Neural progenitor cell (in vitro differentiated cells): Measurements from ENCODE around the gene RHCE. TPM values are rescaled to one million over a fixed set of nuclear protein-coding genes. Genes with fewer than 3 reads are reported as not detected.
A peak's percentile ranks its signal among the peaks of the same experiment; 100 is the strongest.
"Not testable (repeated sequence)": the region's sequence is repeated elsewhere in the genome, so short reads cannot be mapped to it uniquely, and the experiment has no call there.

Experiments
- DNase-seq: peaks from one replicate; pipeline ENCODE4 v3.0.0-alpha.2; 2016; ENCODE audit warnings: low spot score
- H2AFZ ChIP-seq: fragments of 200-600 bp; sonication (generic); replicated peaks from 2 replicates; pipeline ENCODE4 v1.6.1; 2016; ENCODE audit warnings: antibody characterized with exemption
- H3F3A ChIP-seq: fragments of 200-600 bp; sonication (generic); 2 replicates; pipeline ENCODE4 v1.6.1; 2016; ENCODE audit warnings: antibody characterized with exemption, low read depth
- H3K27ac ChIP-seq: fragments of 200-600 bp; sonication (generic); 2 replicates; pipeline ENCODE4 v1.5.1; 2016; ENCODE audit warnings: mild to moderate bottlenecking
- H3K27me3 ChIP-seq: fragments of 200-600 bp; sonication (generic); 2 replicates; pipeline ENCODE4 v1.6.1; 2016; ENCODE audit warnings: mild to moderate bottlenecking, moderate library complexity
- H3K36me3 ChIP-seq: fragments of 200-600 bp; sonication (generic); 2 replicates; pipeline ENCODE4 v1.5.1; 2016
- H3K4me1 ChIP-seq: fragments of 200-600 bp; sonication (generic); 2 replicates; pipeline ENCODE4 v1.6.1; 2016; ENCODE audit warnings: mixed run types
- H3K4me2 ChIP-seq: fragments of 200-600 bp; sonication (generic); 2 replicates; pipeline ENCODE4 v1.6.1; 2016
- H3K4me3 ChIP-seq: fragments of 200-600 bp; sonication (generic); 2 replicates; pipeline ENCODE4 v1.5.1; 2016
- H3K79me2 ChIP-seq: fragments of 200-600 bp; sonication (generic); 2 replicates; pipeline ENCODE4 v1.6.1; 2016; ENCODE audit warnings: low read depth
- H3K9ac ChIP-seq: fragments of 200-600 bp; sonication (generic); 2 replicates; pipeline ENCODE4 v1.6.1; 2016
- H3K9me3 ChIP-seq: fragments of 200-600 bp; sonication (generic); 2 replicates; pipeline ENCODE4 v1.5.1; 2016; ENCODE audit warnings: low read depth
- H4K20me1 ChIP-seq: fragments of 200-600 bp; sonication (generic); 2 replicates; pipeline ENCODE4 v1.6.1; 2016; ENCODE audit warnings: low read depth
- H3K27ac Mint-ChIP-seq: 3 replicates; pipeline ENCODE4 v1.8.0; 2021; ENCODE audit warnings: mixed read lengths
- H3K27me3 Mint-ChIP-seq: 2 replicates; pipeline ENCODE4 v1.8.0; 2022; ENCODE audit warnings: low read depth, mild to moderate bottlenecking, inconsistent platforms, moderate library complexity, mixed read lengths; ENCODE audit not compliant: insufficient read depth
- H3K36me3 Mint-ChIP-seq: 3 replicates; pipeline ENCODE4 v1.8.0; 2021; ENCODE audit warnings: mixed read lengths
- H3K4me1 Mint-ChIP-seq: 3 replicates; pipeline ENCODE4 v1.8.0; 2021; ENCODE audit warnings: mixed read lengths
- H3K4me3 Mint-ChIP-seq: 3 replicates; pipeline ENCODE4 v1.8.0; 2021; ENCODE audit warnings: mild to moderate bottlenecking, moderate library complexity, mixed read lengths
- H3K9me3 Mint-ChIP-seq: 3 replicates; pipeline ENCODE4 v1.8.0; 2020; ENCODE audit warnings: mixed read lengths
- total RNA-seq: library from RNA; depleted of rRNA; stranded (reverse); fragments of >200 nt; gene quantifications from 2 replicates; pipeline ENCODE4 v1.2.3, GENCODE V29; 2015; ENCODE audit warnings: low replicate concordance
- TF ChIP-seq, protein P1 (sequence below): fragments of 200-600 bp; sonication (generic); IDR thresholded peaks from 2 replicates; pipeline ENCODE4 v1.5.1; 2017; ENCODE audit warnings: antibody characterized with exemption, mild to moderate bottlenecking

The RHCE gene
- total RNA-seq, 1 donor from 2014 or later: 0.43 TPM

DNA sequence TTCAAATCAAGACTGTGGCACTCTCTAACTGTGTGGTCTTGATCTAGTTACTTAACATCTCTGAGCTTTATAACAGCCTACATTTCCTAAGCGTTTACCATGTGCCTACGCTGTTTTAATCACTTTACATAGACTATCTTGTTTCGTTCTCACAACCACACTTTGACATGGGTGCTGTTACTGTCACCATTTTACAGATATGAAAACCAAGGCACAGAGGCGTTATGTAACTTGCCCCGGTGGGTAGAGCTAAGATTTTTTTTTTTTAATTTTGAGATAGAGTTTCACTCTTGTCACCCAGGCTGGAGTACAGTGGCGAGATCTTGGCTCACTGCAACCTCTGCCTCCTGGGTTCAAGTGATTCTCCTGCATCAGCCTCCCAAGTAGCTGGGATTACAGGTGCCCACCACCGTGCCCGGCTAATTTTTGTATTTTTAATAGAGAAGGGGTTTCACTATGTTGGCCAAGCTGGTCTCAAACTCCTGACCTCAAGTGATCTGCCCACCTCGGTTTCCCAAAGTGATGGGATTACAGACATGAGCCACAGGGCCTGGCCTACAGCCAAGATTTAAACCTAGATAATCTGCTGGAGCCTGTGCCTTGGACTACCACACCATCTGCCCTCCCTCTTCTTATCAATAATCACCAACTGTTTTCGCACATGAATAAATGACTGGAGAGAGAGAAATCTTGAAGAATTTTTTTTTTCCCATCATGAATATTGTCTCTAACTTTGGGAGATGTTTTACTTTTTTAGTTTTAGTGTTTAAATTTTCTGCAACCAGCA, 10.8 kb downstream of the RHCE start:
- H3K4me1 Mint-ChIP-seq, H3F3A ChIP-seq, H3K4me3 ChIP-seq, H3K4me3 Mint-ChIP-seq, H3K9ac ChIP-seq, H3K27me3 Mint-ChIP-seq, H4K20me1 ChIP-seq, H3K9me3 Mint-ChIP-seq, H3K36me3 Mint-ChIP-seq, H3K27me3 ChIP-seq, H3K27ac ChIP-seq, H3K4me2 ChIP-seq, H3K36me3 ChIP-seq, H3K9me3 ChIP-seq, H3K27ac Mint-ChIP-seq, H3K4me1 ChIP-seq, DNase-seq, H2AFZ ChIP-seq, H3K79me2 ChIP-seq: not testable (repeated sequence)

- not testable (repeated sequence) for H3K27ac ChIP-seq, H3F3A ChIP-seq, H3K4me3 ChIP-seq, DNase-seq, H3K4me2 ChIP-seq, H2AFZ ChIP-seq, H3K36me3 ChIP-seq, H3K36me3 Mint-ChIP-seq, H3K27me3 Mint-ChIP-seq, H3K27me3 ChIP-seq, H3K4me3 Mint-ChIP-seq, H4K20me1 ChIP-seq, H3K9me3 Mint-ChIP-seq, H3K9ac ChIP-seq, H3K9me3 ChIP-seq, H3K79me2 ChIP-seq, H3K4me1 ChIP-seq
- Mint-ChIP-seq H3K27ac (peak overlapping the region; percentile 21), H3K4me1 (peaks cover 10% of the 10 kb centered on the region)
Measured at GRCh38 chr1:25405731-25406305, 14.8 kb downstream of the RHCE start.

DNA sequence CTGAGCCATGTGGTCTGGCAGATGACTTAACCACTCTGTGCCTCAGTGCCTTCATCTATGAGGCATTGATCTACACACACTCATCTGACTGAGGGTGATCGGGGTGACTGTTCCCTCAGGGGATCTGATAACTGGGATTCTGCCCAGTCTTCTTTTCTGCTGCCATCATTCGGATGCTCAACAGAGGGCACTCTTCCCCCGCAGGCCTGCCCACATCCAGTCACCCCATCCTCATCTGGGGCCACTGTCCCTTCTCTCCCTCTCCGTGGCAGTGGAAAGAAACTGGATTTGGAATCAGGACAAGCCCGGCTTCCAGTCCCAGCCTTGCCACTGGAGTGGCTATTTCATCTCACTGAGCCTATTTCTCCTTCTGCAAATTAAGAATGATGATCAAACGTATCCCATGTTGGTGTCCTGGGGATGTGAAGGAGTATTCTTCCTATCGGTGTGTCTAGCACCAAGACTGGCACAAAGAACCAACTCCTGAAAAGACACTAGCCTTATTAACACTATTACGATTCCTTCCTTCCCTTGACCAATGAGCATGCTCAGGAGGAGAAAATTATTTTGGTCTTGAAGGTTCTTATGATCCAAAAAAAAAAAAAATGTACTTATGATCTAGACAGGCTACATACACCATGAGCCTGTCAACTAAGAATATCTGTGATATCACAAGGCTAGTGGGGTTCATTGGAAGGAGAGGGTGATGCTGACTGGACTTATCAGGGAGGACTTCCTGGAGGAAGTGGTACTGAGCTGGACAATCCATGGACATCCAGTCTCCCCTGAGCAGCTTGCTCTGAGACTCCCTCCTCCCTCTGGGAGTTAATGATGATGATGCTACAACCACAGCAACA, 17.4 kb downstream of the RHCE start:
- not testable (repeated sequence) for H3K36me3 Mint-ChIP-seq, H4K20me1 ChIP-seq, H3K27ac Mint-ChIP-seq, H3K27ac ChIP-seq, H3K36me3 ChIP-seq, H3K4me3 ChIP-seq, H3K9ac ChIP-seq, H2AFZ ChIP-seq, H3K4me1 Mint-ChIP-seq, H3K9me3 Mint-ChIP-seq, H3K9me3 ChIP-seq, DNase-seq, H3K4me2 ChIP-seq, H3K4me3 Mint-ChIP-seq, H3F3A ChIP-seq, H3K79me2 ChIP-seq, H3K4me1 ChIP-seq, H3K27me3 Mint-ChIP-seq
- peaks cover 15% of the 10 kb centered on the region for H3K27me3 ChIP-seq
- TF ChIP-seq, protein P1, sequence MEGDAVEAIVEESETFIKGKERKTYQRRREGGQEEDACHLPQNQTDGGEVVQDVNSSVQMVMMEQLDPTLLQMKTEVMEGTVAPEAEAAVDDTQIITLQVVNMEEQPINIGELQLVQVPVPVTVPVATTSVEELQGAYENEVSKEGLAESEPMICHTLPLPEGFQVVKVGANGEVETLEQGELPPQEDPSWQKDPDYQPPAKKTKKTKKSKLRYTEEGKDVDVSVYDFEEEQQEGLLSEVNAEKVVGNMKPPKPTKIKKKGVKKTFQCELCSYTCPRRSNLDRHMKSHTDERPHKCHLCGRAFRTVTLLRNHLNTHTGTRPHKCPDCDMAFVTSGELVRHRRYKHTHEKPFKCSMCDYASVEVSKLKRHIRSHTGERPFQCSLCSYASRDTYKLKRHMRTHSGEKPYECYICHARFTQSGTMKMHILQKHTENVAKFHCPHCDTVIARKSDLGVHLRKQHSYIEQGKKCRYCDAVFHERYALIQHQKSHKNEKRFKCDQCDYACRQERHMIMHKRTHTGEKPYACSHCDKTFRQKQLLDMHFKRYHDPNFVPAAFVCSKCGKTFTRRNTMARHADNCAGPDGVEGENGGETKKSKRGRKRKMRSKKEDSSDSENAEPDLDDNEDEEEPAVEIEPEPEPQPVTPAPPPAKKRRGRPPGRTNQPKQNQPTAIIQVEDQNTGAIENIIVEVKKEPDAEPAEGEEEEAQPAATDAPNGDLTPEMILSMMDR: peak; percentile 37

- not testable (repeated sequence) for H3K4me1 Mint-ChIP-seq, H3K27me3 Mint-ChIP-seq, H3K36me3 Mint-ChIP-seq
Measured at GRCh38 chr1:25398079-25398478, 22.5 kb downstream of the RHCE start.

DNA sequence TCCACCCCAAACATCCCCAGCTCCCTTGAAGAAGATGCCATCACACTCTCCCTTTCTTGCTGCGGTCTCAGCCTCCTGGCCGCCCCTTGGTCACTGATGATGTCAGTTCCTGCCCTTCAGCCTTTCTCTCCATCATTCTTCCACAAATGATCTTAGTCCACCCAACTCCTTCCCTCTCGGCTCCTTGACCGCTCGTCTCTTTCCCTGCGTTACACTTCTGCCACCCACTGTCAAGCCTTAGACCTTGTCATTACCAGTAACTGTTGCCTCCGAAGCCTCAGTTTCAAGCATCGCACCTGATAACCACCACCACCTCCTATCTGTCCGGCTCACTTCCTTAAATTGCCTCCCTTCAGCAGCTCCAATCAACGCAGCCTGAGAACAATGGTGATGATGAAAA, 23.1 kb downstream of the RHCE start:
- not testable (repeated sequence) for H3K27ac Mint-ChIP-seq, H3K9ac ChIP-seq, H3K36me3 ChIP-seq, H3K27me3 Mint-ChIP-seq, H3K9me3 Mint-ChIP-seq, H4K20me1 ChIP-seq, H3K9me3 ChIP-seq, H3K4me3 ChIP-seq, H3K36me3 Mint-ChIP-seq, H3F3A ChIP-seq, H2AFZ ChIP-seq, H3K4me1 ChIP-seq, DNase-seq, H3K27ac ChIP-seq, H3K4me1 Mint-ChIP-seq, H3K4me2 ChIP-seq, H3K79me2 ChIP-seq
- peak overlapping the region; percentile 46 for H3K4me3 Mint-ChIP-seq
- peaks cover 15% of the 10 kb centered on the region for H3K27me3 ChIP-seq

More at GRCh38 chr1:25398079-25398478, 22.5 kb downstream of the RHCE start:
- not testable (repeated sequence) for H3F3A ChIP-seq, H3K4me2 ChIP-seq, H3K4me3 ChIP-seq, H3K27ac ChIP-seq, H3K79me2 ChIP-seq, H3K9me3 ChIP-seq, H3K27ac Mint-ChIP-seq, H3K4me3 Mint-ChIP-seq, DNase-seq, H2AFZ ChIP-seq, H4K20me1 ChIP-seq, H3K9ac ChIP-seq, H3K4me1 ChIP-seq, H3K9me3 Mint-ChIP-seq, H3K36me3 ChIP-seq
- peaks cover 15% of the 10 kb centered on the region for H3K27me3 ChIP-seq
